SK-N-SH (cell line): ENCODE measurements around the gene PIEZO2. TPM values are rescaled to one million over a fixed set of nuclear protein-coding genes. Genes with fewer than 3 reads are reported as not detected.

Experiments
- CTCF ChIA-PET: fragments of 300-600, 350-600 bp; formaldehyde crosslinking; extraction: SDS; loops from one replicate; lab custom pipeline; 2021; lab: Yijun Ruan, JAX
- POLR2A ChIA-PET: fragments of 350-600 bp; sonication (Branson Sonifier 250); formaldehyde crosslinking; extraction: SDS; loops from one replicate; lab custom pipeline; 2020; ENCODE audit warnings: antibody characterized with exemption, inconsistent platforms; lab: Yijun Ruan, JAX
- DNase-seq: peaks from one replicate; pipeline ENCODE4 v3.0.0; 2012
- H2AFZ ChIP-seq: fragments of 200-600 bp; sonication (generic); 2 replicates; pipeline ENCODE4 v1.8.1; 2016; ENCODE audit warnings: antibody characterized with exemption, mild to moderate bottlenecking, low read depth
- H3F3A ChIP-seq: fragments of 200-600 bp; sonication (generic); replicated peaks from 2 replicates; pipeline ENCODE3; 2016; ENCODE audit warnings: antibody characterized with exemption, mild to moderate bottlenecking; ENCODE audit not compliant: insufficient read depth
- H3K27ac ChIP-seq, 2 experiments: fragments of 200-500 bp in 1 of 2; fragments of 200-600 bp in 1 of 2; sonication (Bioruptor generic) in 1 of 2; sonication (generic), shearing (Covaris generic) in 1 of 2; 2 replicates each; pipeline versions ENCODE4 v1.5.1 to v1.6.1; 2014 to 2016; ENCODE audit warnings: low read depth in 2 of 2, inconsistent platforms in 1 of 2, low read length in 1 of 2, mild to moderate bottlenecking in 1 of 2, mixed read lengths in 1 of 2
- H3K27me3 ChIP-seq: fragments of 200-600 bp; sonication (generic), shearing (Covaris generic); 2 replicates; pipeline ENCODE4 v1.6.1; 2016; ENCODE audit warnings: mixed run types; ENCODE audit not compliant: insufficient read depth
- H3K36me3 ChIP-seq, 2 experiments: fragments of 200-500 bp in 1 of 2; fragments of 200-600 bp in 1 of 2; sonication (Bioruptor generic) in 1 of 2; sonication (generic) in 1 of 2; replicated peaks in 1 of 2; 2 replicates each; pipeline versions ENCODE3 to v1.5.1; 2014 to 2016; ENCODE audit warnings: low read length in 1 of 2, mild to moderate bottlenecking in 1 of 2; ENCODE audit not compliant: insufficient read depth in 2 of 2, control insufficient read depth in 1 of 2
- H3K4me1 ChIP-seq, 2 experiments: fragments of 200-500 bp in 1 of 2; fragments of 200-600 bp in 1 of 2; sonication (Bioruptor generic) in 1 of 2; sonication (generic), shearing (Covaris generic) in 1 of 2; 2 replicates each; pipeline versions ENCODE4 v1.5.1 to v1.6.1; 2014 to 2016; ENCODE audit warnings: low read depth in 1 of 2, low read length in 1 of 2, mixed run types in 1 of 2; ENCODE audit not compliant: insufficient read depth in 2 of 2, control insufficient read depth in 1 of 2
- H3K4me2 ChIP-seq: fragments of 200-600 bp; sonication (generic), shearing (Covaris generic); 2 replicates; pipeline ENCODE4 v1.6.1; 2017; ENCODE audit warnings: mixed run types
- H3K4me3 ChIP-seq, 2 experiments: fragments of 200-500 bp in 1 of 2; fragments of 200-600 bp in 1 of 2; sonication (Bioruptor generic) in 1 of 2; sonication (generic), shearing (Covaris generic) in 1 of 2; 2 replicates each; pipeline versions ENCODE4 v1.5.1 to v1.8.1; 2014 to 2016; ENCODE audit warnings: low read depth in 2 of 2, inconsistent platforms in 1 of 2, low read length in 1 of 2, mild to moderate bottlenecking in 1 of 2, mixed read lengths in 1 of 2, moderate library complexity in 1 of 2
- H3K79me2 ChIP-seq: fragments of 200-600 bp; sonication (generic); 2 replicates; pipeline ENCODE4 v1.8.1; 2017; ENCODE audit warnings: mild to moderate bottlenecking; ENCODE audit not compliant: insufficient read depth
- H3K9ac ChIP-seq: fragments of 200-600 bp; sonication (generic); 2 replicates; pipeline ENCODE4 v1.6.1; 2017; ENCODE audit warnings: mixed run types
- H3K9me2 ChIP-seq: fragments of 200-600 bp; sonication (generic); 2 replicates; pipeline ENCODE4 v1.6.1; 2017; ENCODE audit warnings: mixed run types
- H3K9me3 ChIP-seq: fragments of 200-600 bp; sonication (generic); 2 replicates; pipeline ENCODE4 v1.6.1; 2017; ENCODE audit warnings: mixed run types, mild to moderate bottlenecking, moderate library complexity
- H4K20me1 ChIP-seq: fragments of 200-600 bp; sonication (generic); 2 replicates; pipeline ENCODE4 v1.6.1; 2017; ENCODE audit warnings: mild to moderate bottlenecking, mixed run types; ENCODE audit not compliant: insufficient read depth
- CHD2 ChIP-seq: fragments of 150-350 bp; IDR thresholded peaks from 2 replicates; pipeline ENCODE4 v1.6.1; 2018; ENCODE audit warnings: low read length; ENCODE audit not compliant: partially characterized antibody
- ELF1 ChIP-seq: IDR thresholded peaks from 2 replicates; pipeline ENCODE4 v1.4.0; 2012
- EP300 ChIP-seq, 2 experiments: IDR thresholded peaks; 2 replicates each; pipeline versions ENCODE4 v1.4.0 to v1.6.1; 2012; ENCODE audit warnings: borderline replicate concordance in 1 of 2, low read depth in 1 of 2, low read length in 1 of 2
- EZH2phosphoT487 ChIP-seq: fragments of 200-600 bp; sonication (generic); IDR thresholded peaks from 2 replicates; pipeline ENCODE4 v1.6.1; 2017; ENCODE audit warnings: low read depth, mixed run types, mild to moderate bottlenecking, antibody characterized with exemption, moderate library complexity, borderline replicate concordance
- FOSL2 ChIP-seq: IDR thresholded peaks from 2 replicates; pipeline ENCODE4 v1.4.0; 2012; ENCODE audit warnings: low read depth, mild to moderate bottlenecking, moderate library complexity, borderline replicate concordance
- FOXM1 ChIP-seq: IDR thresholded peaks from 2 replicates; pipeline ENCODE4 v1.4.0; 2012; ENCODE audit warnings: low read depth, mild to moderate bottlenecking
- GATA2 ChIP-seq: sonication (generic); formaldehyde crosslinking; IDR thresholded peaks from 2 replicates; pipeline ENCODE4 v1.5.0; 2020; ENCODE audit warnings: mild to moderate bottlenecking, missing genetic modification reagents
- JUND ChIP-seq: IDR thresholded peaks from 2 replicates; pipeline ENCODE4 v1.4.0; 2012
- NFIC ChIP-seq: IDR thresholded peaks from 2 replicates; pipeline ENCODE4 v1.4.0; 2012; ENCODE audit warnings: borderline replicate concordance
- NRF1 ChIP-seq: IDR thresholded peaks from 2 replicates; pipeline ENCODE4 v1.6.1; 2012; ENCODE audit warnings: low read depth, mild to moderate bottlenecking, low read length
- RXRA ChIP-seq: IDR thresholded peaks from 2 replicates; pipeline ENCODE4 v1.4.0; 2012; ENCODE audit warnings: low read depth, mild to moderate bottlenecking, borderline replicate concordance
- SIN3A ChIP-seq: IDR thresholded peaks from 2 replicates; pipeline ENCODE4 v1.6.1; 2012; ENCODE audit warnings: low read depth, mild to moderate bottlenecking, low read length, moderate library complexity, borderline replicate concordance
- TCF12 ChIP-seq: IDR thresholded peaks from 2 replicates; pipeline ENCODE4 v1.4.0; 2012
- TEAD4 ChIP-seq: IDR thresholded peaks from 2 replicates; pipeline ENCODE4 v1.4.0; 2012; ENCODE audit warnings: mild to moderate bottlenecking, borderline replicate concordance; ENCODE audit not compliant: insufficient read depth
- YY1 ChIP-seq: IDR thresholded peaks from 2 replicates; pipeline ENCODE4 v1.4.0; 2012; ENCODE audit warnings: low read depth, mild to moderate bottlenecking
- WGBS: methylation state at CpG from one replicate; pipeline ENCODE4 v1.1.6; 2017; ENCODE audit warnings: low lambda C conversion rate; 5-methylcytosine and 5-hydroxymethylcytosine counted together
- polyA plus RNA-seq, 3 experiments: library from polyadenylated mRNA; depleted of rRNA; stranded (reverse); fragments of >200 nt; gene quantifications; 2 replicates each; pipeline ENCODE4 v1.2.3, GENCODE V29; 2012
- TF ChIP-seq, protein P1 (sequence below): IDR thresholded peaks from 2 replicates; pipeline ENCODE4 v1.4.0; 2012; ENCODE audit warnings: low read depth, borderline replicate concordance
- TF ChIP-seq, protein P2 (sequence below): IDR thresholded peaks from 2 replicates; pipeline ENCODE4 v1.6.1; 2012; ENCODE audit warnings: mild to moderate bottlenecking, low read depth, low read length, moderate library complexity
- TF ChIP-seq, protein P3 (sequence below): IDR thresholded peaks from 2 replicates; pipeline ENCODE4; 2012
- TF ChIP-seq, protein P4 (sequence below): fragments of 150-350 bp; IDR thresholded peaks from 2 replicates; pipeline ENCODE4 v1.6.1; 2017; ENCODE audit warnings: antibody characterized with exemption, low read length, low read depth, borderline replicate concordance

The PIEZO2 gene
- polyA plus RNA-seq, 1 of the 3 experiments (the other 2 are of a cell fraction): not detected

DNA sequence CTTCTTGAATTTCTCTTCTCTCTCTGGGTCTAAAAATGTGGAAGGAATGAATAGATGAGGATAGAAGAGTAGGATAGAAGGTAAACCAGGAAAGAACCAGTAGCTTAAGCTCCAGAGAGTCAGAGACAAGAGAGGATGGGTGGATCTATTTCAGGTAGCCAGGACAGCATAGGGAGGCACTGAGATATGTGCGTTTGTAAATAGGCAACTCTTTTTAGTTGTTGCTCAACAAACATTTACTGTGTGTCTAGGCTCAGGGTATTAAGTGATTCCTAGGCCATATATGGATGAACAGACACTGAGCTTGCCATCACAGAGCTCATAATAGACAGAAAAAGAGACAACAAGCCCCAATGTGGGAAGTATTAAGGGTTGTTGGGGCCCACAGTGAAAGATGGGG lies 463.1 kb downstream of the PIEZO2 start:
- H2AFZ ChIP-seq: no peak overlapping the region
- no peaks in the 10 kb centered on the region for H3K4me1 ChIP-seq
- H3F3A ChIP-seq: no peaks in the 10 kb centered on the region
- no peaks in the 10 kb centered on the region for H3K9me2 ChIP-seq
- WGBS: 0% methylated on average over 1 of the region's 1 CpG
- no peak overlapping the region for H3K27ac ChIP-seq
- no peaks in the 10 kb centered on the region for H3K9me3 ChIP-seq
- CTCF ChIA-PET: no interaction called here
- no peak overlapping the region for H3K9ac ChIP-seq
- no peaks in the 10 kb centered on the region for H4K20me1 ChIP-seq
- peaks cover 15% of the 10 kb centered on the region for H3K27me3 ChIP-seq
- no peak for DNase-seq
- no peak for TF ChIP-seq YY1
- no peak for TF ChIP-seq TCF12
- TF ChIP-seq GATA2 (CRISPR knock-in tag): no peak
- no peak for TF ChIP-seq FOXM1
- no peak for TF ChIP-seq EZH2phosphoT487
- no peak for TF ChIP-seq TEAD4
- no peak for TF ChIP-seq SIN3A
- TF ChIP-seq ELF1: no peak
- TF ChIP-seq CHD2: no peak
- TF ChIP-seq NRF1: no peak
- TF ChIP-seq, protein P1, sequence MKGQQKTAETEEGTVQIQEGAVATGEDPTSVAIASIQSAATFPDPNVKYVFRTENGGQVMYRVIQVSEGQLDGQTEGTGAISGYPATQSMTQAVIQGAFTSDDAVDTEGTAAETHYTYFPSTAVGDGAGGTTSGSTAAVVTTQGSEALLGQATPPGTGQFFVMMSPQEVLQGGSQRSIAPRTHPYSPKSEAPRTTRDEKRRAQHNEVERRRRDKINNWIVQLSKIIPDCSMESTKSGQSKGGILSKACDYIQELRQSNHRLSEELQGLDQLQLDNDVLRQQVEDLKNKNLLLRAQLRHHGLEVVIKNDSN: no peak
- TF ChIP-seq, protein P2, sequence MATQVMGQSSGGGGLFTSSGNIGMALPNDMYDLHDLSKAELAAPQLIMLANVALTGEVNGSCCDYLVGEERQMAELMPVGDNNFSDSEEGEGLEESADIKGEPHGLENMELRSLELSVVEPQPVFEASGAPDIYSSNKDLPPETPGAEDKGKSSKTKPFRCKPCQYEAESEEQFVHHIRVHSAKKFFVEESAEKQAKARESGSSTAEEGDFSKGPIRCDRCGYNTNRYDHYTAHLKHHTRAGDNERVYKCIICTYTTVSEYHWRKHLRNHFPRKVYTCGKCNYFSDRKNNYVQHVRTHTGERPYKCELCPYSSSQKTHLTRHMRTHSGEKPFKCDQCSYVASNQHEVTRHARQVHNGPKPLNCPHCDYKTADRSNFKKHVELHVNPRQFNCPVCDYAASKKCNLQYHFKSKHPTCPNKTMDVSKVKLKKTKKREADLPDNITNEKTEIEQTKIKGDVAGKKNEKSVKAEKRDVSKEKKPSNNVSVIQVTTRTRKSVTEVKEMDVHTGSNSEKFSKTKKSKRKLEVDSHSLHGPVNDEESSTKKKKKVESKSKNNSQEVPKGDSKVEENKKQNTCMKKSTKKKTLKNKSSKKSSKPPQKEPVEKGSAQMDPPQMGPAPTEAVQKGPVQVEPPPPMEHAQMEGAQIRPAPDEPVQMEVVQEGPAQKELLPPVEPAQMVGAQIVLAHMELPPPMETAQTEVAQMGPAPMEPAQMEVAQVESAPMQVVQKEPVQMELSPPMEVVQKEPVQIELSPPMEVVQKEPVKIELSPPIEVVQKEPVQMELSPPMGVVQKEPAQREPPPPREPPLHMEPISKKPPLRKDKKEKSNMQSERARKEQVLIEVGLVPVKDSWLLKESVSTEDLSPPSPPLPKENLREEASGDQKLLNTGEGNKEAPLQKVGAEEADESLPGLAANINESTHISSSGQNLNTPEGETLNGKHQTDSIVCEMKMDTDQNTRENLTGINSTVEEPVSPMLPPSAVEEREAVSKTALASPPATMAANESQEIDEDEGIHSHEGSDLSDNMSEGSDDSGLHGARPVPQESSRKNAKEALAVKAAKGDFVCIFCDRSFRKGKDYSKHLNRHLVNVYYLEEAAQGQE: no peak
- no peak for TF ChIP-seq RXRA
- TF ChIP-seq, protein P3, sequence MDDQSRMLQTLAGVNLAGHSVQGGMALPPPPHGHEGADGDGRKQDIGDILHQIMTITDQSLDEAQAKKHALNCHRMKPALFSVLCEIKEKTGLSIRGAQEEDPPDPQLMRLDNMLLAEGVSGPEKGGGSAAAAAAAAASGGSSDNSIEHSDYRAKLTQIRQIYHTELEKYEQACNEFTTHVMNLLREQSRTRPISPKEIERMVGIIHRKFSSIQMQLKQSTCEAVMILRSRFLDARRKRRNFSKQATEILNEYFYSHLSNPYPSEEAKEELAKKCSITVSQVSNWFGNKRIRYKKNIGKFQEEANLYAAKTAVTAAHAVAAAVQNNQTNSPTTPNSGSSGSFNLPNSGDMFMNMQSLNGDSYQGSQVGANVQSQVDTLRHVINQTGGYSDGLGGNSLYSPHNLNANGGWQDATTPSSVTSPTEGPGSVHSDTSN: no peak
- TF ChIP-seq, all 33 proteins: peak for 0
- H3K36me3 ChIP-seq: no peaks in the 10 kb centered on the region
- no peaks in the 10 kb centered on the region for H3K79me2 ChIP-seq
- H3K4me3 ChIP-seq: no peak overlapping the region
- no peak overlapping the region for H3K4me2 ChIP-seq
- POLR2A ChIA-PET: no interaction called here

DNA sequence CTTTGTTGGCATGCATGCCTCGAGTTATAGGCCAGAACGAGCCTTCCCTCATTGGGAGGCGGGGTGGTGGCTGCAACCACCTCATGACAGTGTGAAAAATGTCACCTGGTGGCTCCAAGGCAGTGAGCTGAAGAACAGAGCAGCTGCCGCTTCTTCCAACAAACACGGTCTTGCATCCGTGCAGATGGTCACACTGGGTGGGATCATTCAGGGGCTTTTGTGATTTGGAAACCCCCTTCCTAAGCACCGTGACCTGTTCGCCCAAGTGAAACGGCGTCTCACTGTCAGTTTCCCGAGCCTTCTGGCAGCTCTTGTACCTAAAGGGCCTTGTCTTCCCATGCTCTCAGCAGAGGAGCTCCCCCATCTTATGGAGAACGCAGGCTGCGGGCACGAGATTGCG lies 463.9 kb downstream of the PIEZO2 start:
- no peak overlapping the region for H3K27ac ChIP-seq
- no peaks in the 10 kb centered on the region for H3K4me1 ChIP-seq
- ChIA-PET CTCF (no interaction called here), POLR2A (no interaction called here)
- WGBS: 3% methylated on average over 12 of the region's 15 CpGs
- no peak overlapping the region for H2AFZ ChIP-seq
- peaks cover 15% of the 10 kb centered on the region for H3K27me3 ChIP-seq
- no peak overlapping the region for H3K4me2 ChIP-seq
- no peaks in the 10 kb centered on the region for H3K9me3 ChIP-seq
- H3K9ac ChIP-seq: no peak overlapping the region
- DNase-seq: no peak
- no peaks in the 10 kb centered on the region for H4K20me1 ChIP-seq
- H3K79me2 ChIP-seq: no peaks in the 10 kb centered on the region
- H3K9me2 ChIP-seq: no peaks in the 10 kb centered on the region
- no peaks in the 10 kb centered on the region for H3K36me3 ChIP-seq
- no peak overlapping the region for H3K4me3 ChIP-seq
- TF ChIP-seq ELF1 (no peak), FOSL2 (no peak), SIN3A (no peak), EP300 (IDR thresholded peaks at IDR 0.05; ENCODE audit: borderline replicate concordance in 1 of 2, low read depth in 1 of 2, low read length in 1 of 2) (no peak), TEAD4 (no peak), NFIC (no peak), JUND (no peak), TCF12 (no peak)
- TF ChIP-seq, protein P4, sequence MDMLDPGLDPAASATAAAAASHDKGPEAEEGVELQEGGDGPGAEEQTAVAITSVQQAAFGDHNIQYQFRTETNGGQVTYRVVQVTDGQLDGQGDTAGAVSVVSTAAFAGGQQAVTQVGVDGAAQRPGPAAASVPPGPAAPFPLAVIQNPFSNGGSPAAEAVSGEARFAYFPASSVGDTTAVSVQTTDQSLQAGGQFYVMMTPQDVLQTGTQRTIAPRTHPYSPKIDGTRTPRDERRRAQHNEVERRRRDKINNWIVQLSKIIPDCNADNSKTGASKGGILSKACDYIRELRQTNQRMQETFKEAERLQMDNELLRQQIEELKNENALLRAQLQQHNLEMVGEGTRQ: no peak
- TF ChIP-seq, protein P3: no peak
- no peaks in the 10 kb centered on the region for H3F3A ChIP-seq
